Epidermal melanocyte (primary cell): Measurements from ENCODE around the gene SMG9.

ENCODE experiments used
- DNase-seq: peaks from one replicate; pipeline ENCODE4 v3.0.0; 2011; ENCODE audit warnings: low spot score; ENCODE audit not compliant: insufficient read length

SMG9 gene

DNA sequence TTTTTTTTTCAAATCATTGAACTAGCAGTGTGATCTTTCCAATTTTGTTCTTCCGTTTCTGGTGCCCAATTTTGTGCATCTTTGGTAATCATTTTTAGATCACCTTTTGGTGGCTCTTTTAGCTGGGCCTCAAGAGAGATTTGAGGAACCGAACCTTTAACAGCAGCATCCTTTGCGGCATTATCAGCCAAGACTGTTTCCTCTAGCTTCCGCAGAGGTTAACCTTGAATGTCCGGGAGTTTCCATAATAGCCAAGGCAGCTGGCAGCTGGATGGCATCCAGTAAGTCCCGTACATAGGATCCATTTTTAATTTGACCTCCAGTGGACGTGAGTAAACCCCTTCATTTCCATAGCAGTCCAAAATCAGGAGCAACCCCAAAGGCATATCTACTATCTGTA, 29.3 kb downstream of the SMG9 start:
- DNase-seq = no peak

DNA sequence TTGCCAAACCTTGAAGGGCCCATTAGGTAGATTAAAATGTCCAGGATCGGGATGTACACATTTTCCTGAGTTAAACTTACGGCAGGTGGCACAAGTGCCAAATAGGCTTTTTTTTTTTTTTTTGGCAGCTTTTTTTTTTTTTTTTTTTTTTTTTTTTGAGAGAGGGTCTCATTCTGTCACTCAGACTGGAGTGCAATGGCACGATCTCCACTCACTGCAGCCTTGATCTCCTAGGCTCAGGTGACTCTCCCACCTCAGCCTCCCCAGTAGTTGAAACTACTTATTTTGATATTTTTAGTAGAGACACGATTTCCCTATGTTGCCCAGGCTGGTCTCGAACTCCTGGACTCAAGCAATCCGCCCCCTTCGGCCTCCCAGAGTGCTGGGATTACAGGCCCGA, 29.9 kb downstream of the SMG9 start:
- DNase-seq = no peak

DNA sequence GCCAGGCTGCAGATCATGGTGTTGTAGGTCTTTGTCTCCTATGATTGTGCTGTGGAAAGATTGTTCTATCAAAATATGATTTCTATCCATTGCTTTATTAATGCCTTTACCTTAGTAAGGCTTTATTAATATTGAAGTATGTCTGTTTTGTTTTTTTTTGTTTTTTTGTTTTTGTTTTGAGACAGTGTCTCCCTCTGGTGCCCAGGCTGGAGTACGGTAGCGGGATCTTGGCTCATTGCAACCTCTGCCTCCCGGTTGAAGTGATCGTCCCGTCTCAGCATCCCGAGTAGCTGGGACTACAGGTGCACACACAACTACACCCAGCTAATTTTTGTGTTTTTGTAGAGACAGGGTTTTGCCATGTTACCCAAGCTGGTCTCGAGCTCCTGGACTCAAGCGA, 31.2 kb downstream of the SMG9 start:
- no peak for DNase-seq

DNA sequence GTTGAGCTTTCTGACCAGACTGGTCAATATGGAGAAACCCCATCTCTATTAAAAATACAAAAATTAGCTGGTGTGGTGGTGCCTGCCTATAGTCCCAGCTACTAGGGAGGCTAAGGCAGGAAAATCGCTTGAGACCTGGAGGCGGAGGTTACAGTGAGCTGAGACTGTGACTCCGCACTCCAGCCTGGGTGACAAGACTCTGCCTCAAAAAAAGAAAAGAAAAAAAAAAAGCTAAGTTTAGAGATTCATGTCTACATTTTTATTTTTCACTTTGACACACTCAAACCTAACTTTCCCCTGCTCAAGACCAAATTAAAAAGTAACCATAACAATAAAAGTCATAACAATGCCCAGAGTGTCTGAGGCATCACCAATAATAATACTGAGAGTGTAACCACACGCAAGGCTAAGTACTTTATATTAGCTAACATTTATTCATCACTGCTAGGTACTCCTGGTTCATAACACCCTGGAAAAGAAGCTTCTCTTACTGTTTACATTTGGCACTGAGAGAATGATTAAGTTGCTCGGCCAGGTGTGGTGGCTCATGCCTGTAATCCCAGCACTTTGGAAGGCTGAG, 33.2 kb downstream of the SMG9 start:
- DNase-seq = no peak

DNA sequence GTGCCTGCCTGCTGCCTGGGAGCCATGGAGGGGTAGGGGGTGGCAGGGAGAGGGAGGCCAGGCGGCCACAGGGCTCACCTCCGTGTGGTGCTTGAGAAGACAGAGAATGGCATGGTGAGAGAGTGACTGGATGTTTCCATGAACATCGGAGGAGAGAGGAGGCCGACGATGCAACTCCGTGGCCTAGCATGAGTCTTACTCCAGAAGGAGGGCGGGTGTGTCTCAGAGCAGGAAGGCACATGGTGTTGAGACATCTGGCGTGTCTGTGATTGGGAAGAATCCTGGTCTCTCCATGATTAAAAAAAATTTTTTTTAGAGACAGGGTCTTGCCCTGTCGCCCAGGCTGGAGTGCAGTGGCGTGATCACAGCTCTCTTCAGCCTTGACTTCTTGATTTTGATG, 33.8 kb downstream of the SMG9 start:
- DNase-seq = no peak

DNA sequence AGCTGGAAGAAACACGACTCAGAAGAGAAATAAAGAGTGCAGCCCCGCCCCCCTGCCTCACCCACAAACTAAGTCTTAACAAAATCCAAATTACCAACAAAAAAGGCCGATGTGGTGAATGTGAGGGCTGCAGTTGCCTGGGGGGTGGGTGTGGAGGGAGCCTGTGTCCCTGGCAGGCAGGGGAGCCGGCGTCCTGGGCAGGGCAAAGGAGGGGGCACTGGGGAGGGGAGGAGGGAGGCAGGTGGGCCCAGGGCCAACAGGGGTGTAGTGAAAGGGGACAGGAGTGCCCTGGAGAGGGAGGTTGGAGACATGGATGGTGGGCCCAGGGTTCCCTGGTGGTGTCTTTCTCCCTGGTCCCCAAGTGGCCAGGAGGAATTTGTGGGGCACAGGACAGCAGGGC, 34.8 kb downstream of the SMG9 start:
- no peak for DNase-seq

DNA sequence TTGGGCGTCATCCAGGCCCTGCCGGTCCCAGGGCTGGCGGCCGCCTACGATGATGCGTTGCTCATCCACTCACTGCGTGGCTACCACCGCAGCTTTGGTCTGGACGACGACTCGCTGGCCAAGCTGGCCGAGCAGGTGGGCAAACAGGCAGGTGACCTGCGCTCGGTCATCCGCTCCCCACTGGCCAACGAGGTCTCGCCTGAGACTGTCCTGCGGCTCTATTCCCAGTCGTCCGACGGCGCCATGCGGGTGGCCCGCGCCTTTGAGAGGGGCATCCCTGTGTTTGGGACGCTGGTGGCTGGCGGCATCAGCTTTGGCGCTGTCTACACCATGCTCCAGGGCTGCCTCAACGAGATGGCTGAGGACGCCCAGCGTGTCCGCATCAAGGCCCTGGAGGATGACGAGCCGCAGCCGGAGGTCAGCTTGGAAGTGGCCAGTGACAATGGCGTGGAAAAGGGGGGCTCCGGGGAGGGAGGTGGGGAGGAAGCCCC, 35.3 kb downstream of the SMG9 start:
- DNase-seq = no peak

DNA sequence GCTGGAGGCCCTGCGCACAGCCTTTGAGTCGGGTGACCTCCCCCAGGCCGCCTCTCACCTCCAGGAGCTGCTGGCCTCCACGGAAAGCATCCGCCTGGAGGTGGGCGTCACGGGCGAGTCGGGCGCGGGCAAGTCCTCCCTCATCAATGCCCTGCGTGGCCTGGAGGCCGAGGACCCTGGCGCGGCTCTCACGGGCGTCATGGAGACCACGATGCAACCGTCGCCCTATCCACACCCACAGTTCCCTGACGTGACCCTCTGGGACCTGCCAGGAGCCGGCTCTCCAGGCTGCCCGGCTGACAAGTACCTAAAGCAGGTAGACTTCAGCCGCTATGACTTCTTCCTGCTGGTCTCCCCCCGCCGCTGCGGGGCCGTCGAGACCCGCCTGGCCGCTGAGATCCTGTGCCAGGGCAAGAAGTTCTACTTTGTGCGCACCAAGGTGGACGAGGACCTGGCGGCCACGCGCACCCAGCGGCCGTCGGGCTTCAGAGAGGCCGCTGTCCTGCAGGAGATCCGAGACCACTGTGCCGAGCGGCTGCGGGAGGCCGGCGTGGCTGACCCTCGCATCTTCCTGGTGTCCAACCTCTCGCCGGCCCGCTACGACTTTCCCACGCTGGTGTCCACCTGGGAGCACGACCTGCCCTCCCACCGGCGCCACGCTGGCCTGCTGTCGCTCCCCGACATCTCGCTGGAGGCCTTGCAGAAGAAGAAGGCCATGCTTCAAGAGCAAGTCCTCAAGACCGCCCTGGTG, 36.0 kb downstream of the SMG9 start:
- no peak for DNase-seq

DNA sequence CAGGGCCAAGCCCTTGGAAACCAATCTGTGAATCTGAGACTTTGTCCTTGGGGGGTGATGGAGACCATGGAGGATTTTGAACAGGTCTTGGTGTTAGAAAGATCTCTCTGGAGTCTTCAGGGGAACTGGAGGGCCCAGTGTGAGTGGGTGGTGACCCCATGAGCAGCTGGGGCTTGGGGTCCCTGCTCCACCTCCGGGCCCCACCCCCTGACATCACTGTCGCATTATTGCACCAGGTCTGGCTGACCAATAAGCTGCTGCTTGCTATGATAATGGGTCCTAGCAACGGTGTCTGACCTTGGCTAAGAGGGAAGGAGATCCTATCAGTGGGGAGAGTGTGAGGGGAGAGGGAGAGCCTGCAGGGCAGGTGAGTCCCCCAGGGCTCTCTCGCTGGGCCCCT, 39.0 kb downstream of the SMG9 start, which contains the start of gene IRGC:
IRGC (plus strand) TSS at position 301 of the 400 bp plus-strand sequence. CDS start 2,483 bp downstream, outside the sequence.
- DNase-seq = no peak

DNA sequence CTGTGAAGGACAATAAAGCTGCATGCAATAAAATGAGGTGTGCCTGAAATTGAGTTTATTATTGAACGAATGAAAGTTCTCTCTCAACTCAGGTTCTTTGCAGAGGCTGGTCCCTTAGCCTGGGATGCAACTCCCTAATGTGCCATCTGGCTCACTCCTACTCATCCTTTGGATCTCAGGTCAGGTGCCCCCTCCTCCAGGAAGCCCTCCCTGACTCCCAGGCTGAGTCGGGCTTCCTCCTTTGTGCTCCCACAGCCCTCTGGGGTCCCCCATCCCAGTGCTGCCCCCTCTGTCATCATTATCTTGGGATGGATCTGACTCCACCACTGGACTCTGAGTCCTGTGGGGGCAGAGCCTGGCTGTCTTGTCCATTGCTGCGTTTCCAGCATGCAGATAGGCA, 41.6 kb downstream of the SMG9 start:
- no peak for DNase-seq

DNA sequence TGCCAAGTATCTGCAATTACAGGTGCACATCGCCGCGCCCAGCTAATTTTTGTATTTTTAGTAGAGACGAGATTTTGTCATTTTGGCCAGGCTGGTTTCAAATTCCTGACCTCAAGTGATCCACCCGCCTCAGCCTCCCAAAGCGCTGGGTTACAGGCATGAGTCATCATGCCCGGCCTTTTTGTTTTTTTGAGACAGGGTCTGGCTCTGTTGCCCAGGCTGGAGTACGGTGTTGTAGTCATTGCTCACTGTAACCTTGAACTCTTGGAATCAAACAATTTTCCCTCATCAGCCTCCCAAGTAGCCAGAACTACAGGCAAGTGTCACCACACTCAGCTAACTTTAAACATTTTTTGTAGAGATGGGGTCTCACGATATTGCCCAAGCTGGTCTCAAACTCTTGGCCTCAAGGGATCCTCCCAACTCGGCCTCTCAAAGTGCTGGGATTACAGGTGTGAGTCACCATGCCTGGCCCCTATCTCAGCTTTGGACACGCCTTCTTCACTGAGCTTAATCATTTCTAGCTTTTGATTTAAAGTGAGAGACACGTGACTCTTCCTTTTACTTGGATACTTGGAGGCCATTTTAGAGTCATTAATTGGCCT, 42.9 kb downstream of the SMG9 start:
- DNase-seq = no peak

DNA sequence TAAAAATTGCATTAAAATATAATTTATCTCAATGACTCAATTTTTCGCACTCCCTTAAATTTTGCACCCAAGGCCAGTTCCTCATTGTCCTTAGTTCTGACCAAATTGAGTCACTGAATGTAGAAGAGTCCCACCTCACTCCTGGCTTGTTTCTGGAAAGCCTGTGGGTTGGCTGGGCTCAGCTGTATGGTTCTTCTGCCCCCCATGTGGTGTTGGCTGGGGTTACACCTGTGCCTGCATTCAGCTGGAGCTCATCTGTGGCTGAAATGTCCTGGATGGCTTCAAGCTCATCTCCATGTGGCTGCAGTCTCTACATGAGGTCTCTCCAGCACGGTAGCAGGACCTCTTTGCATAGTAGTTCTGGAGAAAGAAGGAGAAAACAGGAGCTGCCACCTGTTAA, 46.0 kb downstream of the SMG9 start:
- DNase-seq = no peak

DNA sequence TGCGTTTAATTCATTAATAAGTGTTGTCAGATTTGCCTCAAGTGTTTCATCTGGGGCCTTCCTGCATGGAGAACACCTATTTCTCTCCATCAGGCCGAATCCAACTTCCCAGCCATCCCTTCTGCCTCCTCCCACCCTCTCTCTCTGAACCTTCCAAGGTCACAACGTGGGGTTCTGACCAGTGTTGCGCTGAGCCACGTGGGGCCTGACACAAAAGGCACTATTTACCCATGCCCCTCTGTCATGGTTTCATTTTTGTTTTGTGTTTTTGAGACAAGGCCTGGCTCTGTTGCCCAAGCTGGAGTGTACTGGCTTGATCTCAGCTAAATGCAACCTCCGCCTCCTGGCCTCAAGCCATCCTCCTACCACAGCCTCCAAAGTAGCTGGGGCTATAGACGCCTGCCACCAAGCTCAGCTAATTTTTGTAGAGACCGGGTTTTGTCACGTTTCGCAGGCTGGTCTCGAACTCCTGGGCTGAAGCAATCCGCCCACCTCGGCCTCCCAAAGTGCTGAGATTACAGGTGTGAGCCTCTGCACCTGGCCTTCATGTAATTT, 47.5 kb downstream of the SMG9 start:
- DNase-seq = no peak

DNA sequence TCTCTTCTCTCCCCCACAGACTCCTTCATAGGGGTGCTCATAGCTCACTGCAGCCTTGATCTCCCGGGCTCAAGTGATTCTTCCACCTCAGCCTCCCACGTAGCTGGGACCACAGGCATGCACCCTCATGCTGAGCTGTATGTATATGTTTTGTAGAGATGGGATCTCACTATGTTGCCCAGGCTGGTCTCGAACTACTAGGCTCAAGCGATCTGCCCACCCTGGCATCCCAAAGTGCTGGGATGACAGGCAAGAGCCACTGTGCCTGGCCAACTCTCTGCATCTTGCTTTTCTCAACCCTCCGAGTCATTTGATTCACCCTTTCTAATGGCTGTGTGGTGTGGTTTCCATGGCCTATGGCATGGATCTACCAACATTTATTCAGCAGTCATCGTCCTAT, 49.0 kb downstream of the SMG9 start:
- no peak for DNase-seq

DNA sequence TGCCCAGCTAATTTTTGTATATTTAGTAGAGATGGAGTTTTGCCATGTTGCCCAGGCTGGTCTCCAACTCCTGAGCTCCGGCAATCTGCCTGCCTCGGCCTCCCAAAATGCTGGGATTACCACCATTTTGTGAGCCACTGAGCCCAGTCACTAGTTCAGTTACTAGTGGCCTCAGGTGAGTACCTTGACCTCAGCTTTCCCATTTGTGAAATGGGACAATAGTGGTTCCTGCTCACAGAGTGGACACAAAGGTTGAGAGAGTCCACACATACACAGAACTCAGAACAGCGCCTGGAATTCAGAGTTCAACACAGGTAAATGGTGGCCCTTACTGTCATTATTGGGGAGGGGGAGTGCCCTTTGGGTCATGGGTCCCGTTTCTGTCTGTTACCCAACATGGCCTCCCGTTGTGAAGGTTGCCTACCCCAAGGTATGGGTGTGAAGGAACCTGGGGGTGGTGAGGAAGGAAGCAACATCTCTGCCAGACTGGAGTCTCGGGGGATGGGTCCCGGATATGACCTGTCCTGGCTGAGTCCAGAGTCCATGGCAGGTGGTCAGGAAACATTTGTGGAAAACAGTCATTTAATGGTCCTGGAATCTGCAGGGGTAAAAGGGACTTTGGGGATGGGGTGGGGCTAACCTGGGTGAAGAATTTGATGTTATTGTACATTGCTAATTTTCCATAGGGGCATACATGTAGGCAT, 50.6 kb downstream of the SMG9 start:
- no peak for DNase-seq

DNA sequence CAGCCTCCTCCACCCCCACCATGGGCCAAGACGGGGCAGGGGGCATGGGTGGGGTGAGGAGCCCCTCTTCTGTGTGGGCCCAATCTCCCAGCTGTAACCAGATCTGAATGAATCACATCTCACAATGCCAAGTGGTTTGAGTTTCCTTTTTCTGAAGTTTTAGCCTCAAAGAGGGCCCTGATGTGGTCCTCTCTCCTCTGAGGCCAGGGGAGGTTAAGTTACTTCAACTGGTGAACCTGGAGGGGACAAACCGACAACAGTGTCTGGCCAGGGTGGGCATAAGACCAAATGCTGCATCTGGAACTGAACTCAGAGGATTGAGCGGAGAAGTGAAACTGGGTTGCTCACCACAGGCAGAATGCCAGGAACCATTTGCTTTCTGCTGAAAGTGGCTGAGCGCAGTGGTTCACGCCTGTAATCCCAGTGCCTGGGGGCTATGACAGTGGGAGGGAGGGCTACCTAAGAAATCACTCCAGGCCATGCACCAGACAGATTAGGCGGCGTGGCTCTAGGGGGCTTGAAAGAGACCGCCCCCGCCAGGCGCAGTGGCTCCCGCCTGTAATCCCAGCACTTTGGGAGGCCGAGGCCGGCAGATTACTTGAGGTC, 54.3 kb downstream of the SMG9 start:
- no peak for DNase-seq

DNA sequence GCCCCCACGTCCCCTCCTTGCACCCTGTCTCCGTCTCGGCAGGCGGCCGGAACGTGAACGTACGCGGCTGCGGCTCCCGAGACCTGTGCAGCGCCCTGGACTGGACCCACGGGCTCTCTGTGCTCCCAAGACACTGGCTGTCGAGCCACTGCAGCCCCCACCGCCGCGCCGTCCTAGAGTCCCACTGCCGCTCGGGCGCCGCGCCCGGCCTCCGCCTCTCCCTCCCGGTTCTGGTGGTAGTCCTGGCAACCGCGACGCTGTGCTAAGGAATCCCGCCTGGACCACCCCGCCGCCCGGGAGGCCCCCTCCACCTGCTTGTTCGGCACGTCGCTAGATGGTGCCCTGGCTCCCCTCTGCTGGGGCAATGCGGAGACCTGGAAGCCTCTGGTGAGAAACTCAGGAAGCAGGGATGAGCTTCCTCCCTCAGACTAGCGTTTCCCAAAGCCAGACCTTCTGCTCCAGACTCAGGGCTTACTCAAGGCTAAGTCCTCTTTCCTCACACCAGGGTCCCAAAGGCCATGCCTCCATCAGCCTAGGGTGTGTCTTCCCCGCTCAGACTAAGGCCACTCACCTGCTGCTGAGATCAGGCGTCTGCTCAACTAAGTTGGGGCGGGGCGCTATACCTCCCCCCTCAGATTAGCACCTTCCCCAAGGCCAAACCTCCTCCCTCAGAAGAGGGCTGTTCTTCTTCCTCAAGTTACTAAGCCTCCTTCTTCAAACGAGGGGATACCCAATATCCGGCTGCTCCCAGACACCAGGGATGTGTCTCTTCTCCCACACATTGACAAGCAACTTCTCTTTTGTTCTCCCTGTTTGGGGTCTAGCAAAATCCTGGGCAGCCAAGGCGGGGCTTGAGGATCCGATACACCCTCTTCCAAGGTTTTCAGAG, 55.0 kb downstream of the SMG9 start:
- no peak for DNase-seq

DNA sequence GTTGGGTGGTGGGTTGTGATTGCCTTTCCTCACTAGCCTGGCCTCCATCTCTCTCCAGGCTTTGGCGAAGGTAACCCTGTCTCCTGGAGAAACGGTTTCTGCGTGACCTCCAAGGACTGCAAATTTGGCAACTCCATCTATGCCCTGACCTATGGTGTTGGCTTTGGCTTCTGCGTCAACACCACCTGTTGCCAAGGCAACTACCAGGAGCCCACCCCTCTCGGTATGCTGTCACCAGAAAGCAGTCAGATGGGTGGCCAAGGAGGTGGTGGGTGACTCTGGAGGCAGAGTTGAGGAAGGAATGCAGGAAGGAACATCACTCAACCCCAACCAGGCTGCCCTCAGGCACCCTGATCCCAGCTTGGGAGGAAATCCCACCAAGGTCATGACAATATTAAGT, 57.5 kb downstream of the SMG9 start:
- DNase-seq = no peak

DNA sequence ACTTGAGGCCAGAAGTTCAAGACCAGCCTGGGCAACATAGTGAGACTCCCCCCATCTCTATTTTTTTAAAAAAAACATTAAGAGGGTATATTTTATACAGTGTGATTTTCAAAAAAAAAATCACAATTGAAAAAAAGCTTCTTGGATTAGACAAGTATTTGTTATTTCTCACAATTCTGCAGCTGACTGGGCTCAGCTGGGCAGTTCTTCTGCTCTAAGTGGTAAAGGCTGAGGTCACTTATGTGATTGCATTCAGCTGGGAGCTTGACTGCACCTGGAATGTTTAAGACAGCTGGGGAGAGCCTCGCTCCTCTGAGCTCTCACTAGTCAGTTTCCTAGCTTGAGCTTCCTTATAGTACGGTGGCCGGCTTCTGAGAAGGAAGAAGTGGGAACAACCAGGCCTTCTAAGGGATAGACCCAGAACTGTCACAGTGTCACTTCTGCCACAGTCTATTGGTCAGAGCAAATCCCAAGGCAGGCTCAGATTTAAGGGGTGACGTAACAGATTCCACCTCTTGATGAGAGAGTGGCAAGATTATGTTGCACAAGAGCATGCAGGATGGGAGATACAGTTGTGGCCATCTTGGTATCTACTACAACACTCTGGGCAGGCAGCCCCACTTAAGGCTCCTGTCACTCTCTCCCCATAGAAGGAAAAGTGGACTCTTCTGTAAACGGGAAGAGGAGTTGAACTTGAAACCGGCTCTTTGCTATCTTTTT, 58.6 kb downstream of the SMG9 start:
- no peak for DNase-seq

DNA sequence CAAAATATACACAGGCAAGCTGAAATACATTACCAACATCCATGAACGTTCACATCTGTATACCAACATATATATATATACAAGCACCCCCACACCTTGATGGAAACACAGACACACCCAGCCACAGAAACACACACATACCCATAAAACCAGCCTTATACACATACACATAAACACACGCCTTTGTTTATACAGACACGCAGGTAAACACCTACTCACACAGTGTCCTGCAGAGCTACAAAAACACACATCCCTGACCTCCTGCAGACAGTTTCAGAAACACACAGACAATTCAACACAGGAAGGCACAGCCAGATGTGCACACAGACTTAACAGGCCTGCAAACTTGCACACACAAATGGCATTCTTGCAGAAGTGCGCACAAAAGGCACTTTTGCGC, 60.2 kb downstream of the SMG9 start:
- no peak for DNase-seq
